Smooth muscle cell (in vitro differentiated cells): ENCODE results near the gene LRFN3. TPM values are rescaled to one million over a fixed set of nuclear protein-coding genes. Genes with fewer than 3 reads are reported as not detected.

ENCODE experiments used
- DNase-seq: peaks from one replicate; lab custom pipeline; 2025; ENCODE audit not compliant: unreplicated experiment; lab: John Stamatoyannopoulos, UW
- H2AFZ ChIP-seq: fragments of 200-600 bp; sonication (generic); 2 replicates; pipeline ENCODE4 v1.6.0; 2016; ENCODE audit warnings: antibody characterized with exemption, low read depth, mild to moderate bottlenecking
- H3F3A ChIP-seq: fragments of 200-600 bp; sonication (generic); 2 replicates; pipeline ENCODE4 v1.6.0; 2017; ENCODE audit warnings: antibody characterized with exemption, low read depth
- H3K27ac ChIP-seq: fragments of 200-600 bp; sonication (generic); 2 replicates; pipeline ENCODE4 v1.5.1; 2016; ENCODE audit warnings: low read depth, mild to moderate bottlenecking
- H3K27me3 ChIP-seq: fragments of 200-600 bp; sonication (generic); 2 replicates; pipeline ENCODE4 v1.6.1; 2016; ENCODE audit warnings: low read depth, mild to moderate bottlenecking
- H3K36me3 ChIP-seq: fragments of 200-600 bp; sonication (generic); 2 replicates; pipeline ENCODE4 v1.5.1; 2016; ENCODE audit warnings: low read depth
- H3K4me1 ChIP-seq: fragments of 200-600 bp; sonication (generic); 2 replicates; pipeline ENCODE4 v1.5.1; 2016; ENCODE audit warnings: low read depth
- H3K4me2 ChIP-seq: fragments of 200-600 bp; sonication (generic); 2 replicates; pipeline ENCODE4 v1.6.0; 2016; ENCODE audit warnings: mild to moderate bottlenecking
- H3K4me3 ChIP-seq: fragments of 200-600 bp; sonication (generic); 2 replicates; pipeline ENCODE4 v1.5.1; 2016; ENCODE audit warnings: mild to moderate bottlenecking
- H3K79me2 ChIP-seq: fragments of 200-600 bp; sonication (generic); 2 replicates; pipeline ENCODE4 v1.6.0; 2016; ENCODE audit warnings: low read depth, mild to moderate bottlenecking
- H3K9ac ChIP-seq: fragments of 200-600 bp; sonication (generic); 2 replicates; pipeline ENCODE4 v1.6.0; 2016; ENCODE audit warnings: low read depth
- H3K9me3 ChIP-seq: fragments of 200-600 bp; sonication (generic); replicated peaks from 2 replicates; pipeline ENCODE4 v1.5.1; 2016; ENCODE audit warnings: low read depth
- H4K20me1 ChIP-seq: fragments of 200-600 bp; sonication (generic); 2 replicates; pipeline ENCODE4 v1.6.0; 2016; ENCODE audit warnings: low read depth
- CTCF ChIP-seq: fragments of 200-600 bp; sonication (generic); IDR thresholded peaks from 2 replicates; pipeline ENCODE4 v1.5.1; 2017; ENCODE audit warnings: borderline replicate concordance, mild to moderate bottlenecking, antibody characterized with exemption; ENCODE audit not compliant: insufficient read depth, poor library complexity, severe bottlenecking
- WGBS: methylation state at CpG from one replicate; pipeline ENCODE4 v1.1.7; 2016; ENCODE audit warnings: low lambda C conversion rate; 5-methylcytosine and 5-hydroxymethylcytosine counted together
- polyA plus RNA-seq: library from polyadenylated mRNA; unstranded; fragments of >200 nt; fragmentation: Nextera tagmentation; extraction: Ambion mirVana; gene quantifications from 2 replicates; pipeline ENCODE4 v1.2.1, GENCODE V29; 2016
- total RNA-seq: library from RNA; depleted of rRNA; stranded (reverse); fragments of >200 nt; gene quantifications from 2 replicates; pipeline ENCODE4 v1.2.3, GENCODE V29; 2014

LRFN3 gene
- total and polyA plus RNA-seq, 2 experiments from 2014 or later = 6.2 to 15.5 TPM

- TF ChIP-seq CTCF = no peak
- H3K4me2 ChIP-seq = no peak overlapping the region
- no peak overlapping the region for H3K4me3 ChIP-seq
Observed at GRCh38 chr19:35939307-35940077, 3.3 kb downstream of the LRFN3 start.

GRCh38 chr19:35940078-35940775 lies 4.1 kb downstream of the LRFN3 start:
- H4K20me1 ChIP-seq = peaks cover 35% of the 10 kb centered on the region
- no peak overlapping the region for H2AFZ ChIP-seq
- no peak for DNase-seq
- H3K9ac ChIP-seq = no peak overlapping the region
- H3K9me3 ChIP-seq = no peaks in the 10 kb centered on the region
- H3K4me1 ChIP-seq = peaks cover 14% of the 10 kb centered on the region
- H3K4me3 ChIP-seq = no peak overlapping the region
- no peak overlapping the region for H3K4me2 ChIP-seq
- no peak for TF ChIP-seq CTCF
- no peaks in the 10 kb centered on the region for H3K27me3 ChIP-seq
- WGBS = 96% methylated on average over 51 of the region's 51 CpGs
- H3K36me3 ChIP-seq = no peaks in the 10 kb centered on the region
- H3K27ac ChIP-seq = no peak overlapping the region
- no peaks in the 10 kb centered on the region for H3F3A ChIP-seq
- peaks cover 9% of the 10 kb centered on the region for H3K79me2 ChIP-seq

More at GRCh38 chr19:35939307-35940077, 3.3 kb downstream of the LRFN3 start:
- WGBS = 97% methylated on average over 44 of the region's 55 CpGs
- H3K27ac ChIP-seq = no peak overlapping the region
- no peak for DNase-seq
- no peaks in the 10 kb centered on the region for H3K9me3 ChIP-seq
- H2AFZ ChIP-seq = no peak overlapping the region
- peaks cover 15% of the 10 kb centered on the region for H3K4me1 ChIP-seq
- peaks cover 35% of the 10 kb centered on the region for H4K20me1 ChIP-seq
- H3K27me3 ChIP-seq = no peaks in the 10 kb centered on the region
- no peak overlapping the region for H3K9ac ChIP-seq
- no peaks in the 10 kb centered on the region for H3K36me3 ChIP-seq
- peaks cover 12% of the 10 kb centered on the region for H3K79me2 ChIP-seq
- H3F3A ChIP-seq = no peaks in the 10 kb centered on the region

- H4K20me1 ChIP-seq = peaks cover 35% of the 10 kb centered on the region
- 82% methylated on average over 4 of the region's 4 CpGs for WGBS
- peaks cover 2% of the 10 kb centered on the region for H3K79me2 ChIP-seq
- no peaks in the 10 kb centered on the region for H3F3A ChIP-seq
- H3K9me3 ChIP-seq = no peaks in the 10 kb centered on the region
- no peaks in the 10 kb centered on the region for H3K27me3 ChIP-seq
- no peak overlapping the region for H3K27ac ChIP-seq
- no peak overlapping the region for H2AFZ ChIP-seq
- no peak overlapping the region for H3K9ac ChIP-seq
- no peak overlapping the region for H3K4me2 ChIP-seq
- no peak overlapping the region for H3K4me3 ChIP-seq
- no peak for DNase-seq
- no peak for TF ChIP-seq CTCF
- H3K36me3 ChIP-seq = no peaks in the 10 kb centered on the region
- H3K4me1 ChIP-seq = peaks cover 8% of the 10 kb centered on the region
Observed at GRCh38 chr19:35940839-35941238, 4.7 kb downstream of the LRFN3 start.
